GM23248 (cell line): Measurements from ENCODE around the gene TRERF1.

Experiments
- EZH2 ChIP-seq: fragments of 200-600 bp; sonication (generic); IDR thresholded peaks from 2 replicates; pipeline ENCODE4 v1.6.1; 2018; ENCODE audit warnings: antibody characterized with exemption, mild to moderate bottlenecking; ENCODE audit not compliant: insufficient read depth, poor library complexity, severe bottlenecking
- EZH2phosphoT487 ChIP-seq: fragments of 200-600 bp; sonication (generic); IDR thresholded peaks from 2 replicates; pipeline ENCODE4 v1.6.1; 2018; ENCODE audit warnings: antibody characterized with exemption, moderate library complexity, mild to moderate bottlenecking, low read depth; ENCODE audit not compliant: insufficient read depth

DNA sequence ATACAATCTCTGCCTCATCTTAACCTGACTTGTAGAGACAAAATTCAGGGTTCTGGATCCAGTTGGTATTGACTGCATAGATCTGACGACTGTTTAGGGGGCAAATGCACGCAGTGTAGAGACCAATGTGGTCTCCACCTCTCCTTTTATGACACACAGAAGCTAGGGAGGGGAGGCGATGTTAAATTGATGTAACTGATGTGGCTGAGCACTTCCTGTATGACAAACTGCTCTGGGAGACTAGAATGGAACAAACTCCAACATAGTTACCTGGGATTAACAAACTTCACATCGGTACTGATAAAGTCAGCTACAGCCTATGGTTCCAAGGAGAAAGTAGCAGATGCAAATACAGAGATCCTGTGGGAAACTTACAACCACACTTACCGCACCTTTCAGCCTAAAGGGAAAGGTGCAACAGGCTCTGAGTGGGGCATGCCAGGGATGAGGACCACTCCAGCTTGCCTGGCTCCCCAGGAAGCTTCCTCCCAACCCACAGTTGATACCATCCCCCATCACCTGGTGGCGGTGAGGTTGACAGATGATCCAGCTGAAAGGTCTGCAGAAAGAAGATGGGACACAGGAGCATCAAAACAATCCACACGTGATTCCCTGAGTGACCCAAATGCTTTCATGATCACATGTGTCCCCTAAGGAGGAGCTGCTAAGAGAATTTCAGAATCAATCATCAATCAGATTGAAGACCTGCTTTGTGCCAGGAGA lies 173.4 kb downstream of the TRERF1 start:
- TF ChIP-seq EZH2 (no peak), EZH2phosphoT487 (no peak)
